ENCODE data around the gene TNIK.

DNA sequence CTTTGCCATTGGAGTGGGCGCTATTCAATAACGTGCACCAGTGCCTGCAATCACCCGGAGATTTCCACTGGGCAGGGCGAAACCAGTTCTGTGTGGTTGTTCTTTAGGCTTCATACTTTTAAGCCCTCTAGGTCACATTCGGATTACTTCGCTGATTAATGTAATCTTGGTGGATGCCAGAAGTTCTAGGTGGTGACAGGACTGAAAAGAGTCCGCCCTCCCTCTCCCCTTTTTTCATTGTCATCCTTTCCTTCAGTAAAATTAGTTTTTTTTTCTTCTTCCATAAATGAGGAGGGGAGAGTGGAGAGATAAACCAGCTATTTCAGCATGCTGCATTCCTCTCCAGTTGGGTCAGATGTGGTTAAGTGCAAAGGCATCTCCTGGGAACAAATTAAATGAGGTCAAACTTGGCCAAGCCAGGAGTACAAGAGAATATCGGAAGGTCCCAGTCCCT is 431.4 kb downstream of the TNIK start:
- no peak for TF ChIP-seq NBN (conservative IDR thresholded peaks at IDR 0.05)
- no peak for TF ChIP-seq CBX5 (CRISPR knock-in tag; IDR thresholded peaks at IDR 0.05; ENCODE audit: borderline replicate concordance)
- no peak for TF ChIP-seq TCF7L2 (IDR thresholded peaks at IDR 0.05; ENCODE audit: low read depth, low read length)
- TF ChIP-seq NFATC3 (CRISPR knock-in tag; IDR thresholded peaks at IDR 0.05), result no peak
- TF ChIP-seq, protein P1, sequence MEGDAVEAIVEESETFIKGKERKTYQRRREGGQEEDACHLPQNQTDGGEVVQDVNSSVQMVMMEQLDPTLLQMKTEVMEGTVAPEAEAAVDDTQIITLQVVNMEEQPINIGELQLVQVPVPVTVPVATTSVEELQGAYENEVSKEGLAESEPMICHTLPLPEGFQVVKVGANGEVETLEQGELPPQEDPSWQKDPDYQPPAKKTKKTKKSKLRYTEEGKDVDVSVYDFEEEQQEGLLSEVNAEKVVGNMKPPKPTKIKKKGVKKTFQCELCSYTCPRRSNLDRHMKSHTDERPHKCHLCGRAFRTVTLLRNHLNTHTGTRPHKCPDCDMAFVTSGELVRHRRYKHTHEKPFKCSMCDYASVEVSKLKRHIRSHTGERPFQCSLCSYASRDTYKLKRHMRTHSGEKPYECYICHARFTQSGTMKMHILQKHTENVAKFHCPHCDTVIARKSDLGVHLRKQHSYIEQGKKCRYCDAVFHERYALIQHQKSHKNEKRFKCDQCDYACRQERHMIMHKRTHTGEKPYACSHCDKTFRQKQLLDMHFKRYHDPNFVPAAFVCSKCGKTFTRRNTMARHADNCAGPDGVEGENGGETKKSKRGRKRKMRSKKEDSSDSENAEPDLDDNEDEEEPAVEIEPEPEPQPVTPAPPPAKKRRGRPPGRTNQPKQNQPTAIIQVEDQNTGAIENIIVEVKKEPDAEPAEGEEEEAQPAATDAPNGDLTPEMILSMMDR (CRISPR knock-in tag; IDR thresholded peaks at IDR 0.05), result no peak
- TF ChIP-seq DNMT3B (CRISPR knock-in tag; conservative IDR thresholded peaks at IDR 0.05), result no peak

All from HepG2 (cell line).